ENCODE measurements around the gene HOXB7.

HOXB7 gene

DNA sequence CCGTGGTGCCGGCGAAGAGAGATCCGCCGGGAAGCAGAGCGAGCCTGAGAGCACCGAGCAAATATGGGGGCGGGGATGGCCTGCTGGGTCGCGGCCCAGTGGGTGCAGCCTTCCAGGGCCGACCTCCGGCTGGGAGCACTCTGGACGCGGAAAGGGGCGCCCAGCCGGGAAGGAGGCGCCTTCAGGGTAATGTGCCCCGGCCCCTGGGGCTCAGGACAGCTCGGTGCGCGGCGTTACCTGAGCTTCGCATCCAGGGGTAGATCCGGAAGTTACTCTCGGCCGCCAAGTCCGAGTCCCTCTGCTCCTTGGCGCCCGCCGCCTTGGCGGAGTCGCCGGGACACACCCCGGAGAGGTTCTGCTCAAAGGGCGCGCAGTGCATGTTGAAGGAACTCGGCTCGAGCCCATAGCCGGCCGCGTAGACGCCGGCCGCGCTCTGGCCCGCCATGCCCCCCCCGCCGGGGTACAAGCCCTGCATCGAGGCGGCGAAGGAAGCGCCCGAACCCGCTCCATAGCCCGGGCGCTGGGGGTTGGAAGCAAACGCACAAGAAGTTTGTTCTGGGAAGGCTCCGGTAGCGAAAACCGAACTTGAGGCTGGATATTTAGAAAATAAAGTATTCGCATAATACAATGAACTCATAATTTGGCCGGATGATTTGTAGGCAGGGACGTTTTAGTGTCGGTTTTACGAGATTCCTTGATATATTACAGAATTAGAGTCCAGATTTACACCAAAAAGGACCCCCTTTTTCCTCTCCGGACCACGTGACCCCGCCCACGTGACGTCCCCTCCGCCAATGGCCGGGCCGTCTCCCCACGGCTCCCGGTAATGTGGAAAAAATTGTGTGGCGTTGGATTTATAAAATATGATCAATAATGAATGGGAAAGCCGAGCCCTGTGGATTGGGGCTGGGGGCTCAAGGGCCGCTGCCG is at the start of gene HOXB7:
HOXB7 (minus strand) TSS at position 736 of the 930 bp plus-strand sequence; CDS start at position 637, 99 bp downstream.
- in situ Hi-C loops (cut with MboI; ENCODE audit: low pct_unique_long_range_greater_than_20kb, low sequenced_read_pairs) = no loop called here
- DNase-seq = no peak

DNA sequence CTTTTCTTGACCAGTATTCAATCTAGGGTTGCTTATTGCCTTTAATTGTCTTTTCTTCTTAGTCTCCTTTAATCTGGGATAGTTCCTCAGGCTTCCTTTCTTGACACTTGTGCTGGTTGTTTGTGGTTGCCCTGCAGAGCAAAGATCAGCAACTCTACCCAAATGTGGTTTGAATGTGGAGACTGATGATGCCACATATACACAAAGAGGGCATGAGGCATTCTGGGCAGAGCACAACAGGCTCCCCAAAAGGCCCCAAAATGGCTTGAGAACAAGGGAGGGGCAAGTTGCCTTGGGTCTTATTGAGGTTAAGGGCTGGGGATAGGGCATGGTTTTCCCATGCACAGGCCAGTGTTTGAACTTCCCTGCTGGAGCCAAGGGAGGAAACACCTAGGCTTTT is 45.1 kb upstream of the HOXB7 start:
- in situ Hi-C loops (cut with MboI; ENCODE audit: low pct_unique_long_range_greater_than_20kb, low sequenced_read_pairs) = no loop called here
- no peak for DNase-seq

DNA sequence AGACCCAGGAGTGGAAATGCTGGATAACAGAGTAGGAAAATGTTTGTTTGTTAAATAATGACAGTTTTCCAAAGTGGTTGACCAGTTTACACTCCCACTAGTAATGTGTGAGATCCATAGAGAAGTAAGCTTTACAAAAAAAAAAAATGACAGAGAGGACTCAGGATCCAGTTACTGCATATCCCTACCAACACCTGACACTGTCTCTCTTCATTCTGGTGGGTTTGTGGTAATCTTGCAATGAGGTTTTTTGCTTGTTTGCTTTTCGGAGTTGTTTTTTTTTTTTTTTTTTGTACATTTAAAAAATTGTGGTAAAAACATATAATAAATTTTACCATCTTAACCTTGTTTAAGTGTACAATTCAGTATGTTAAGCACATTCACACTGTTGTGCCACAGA is 38.9 kb upstream of the HOXB7 start:
- in situ Hi-C loops (cut with MboI; ENCODE audit: low pct_unique_long_range_greater_than_20kb, low sequenced_read_pairs) = no loop called here
- DNase-seq = no peak

DNA sequence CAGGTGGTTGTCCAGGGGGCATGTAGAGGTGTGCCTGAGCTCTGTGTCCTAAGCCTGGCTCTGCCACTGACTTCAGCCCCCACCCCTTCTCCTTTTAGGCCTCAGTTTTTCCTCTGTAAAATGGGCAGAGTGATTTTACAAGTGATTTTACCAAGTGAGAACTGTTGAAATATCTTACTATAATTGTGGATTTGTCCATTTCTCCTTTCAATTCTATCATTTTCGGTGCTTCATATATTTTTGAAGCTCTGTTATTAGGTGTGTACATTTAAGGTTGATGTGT is 37.1 kb upstream of the HOXB7 start:
- in situ Hi-C loops (cut with MboI; ENCODE audit: low pct_unique_long_range_greater_than_20kb, low sequenced_read_pairs) = no loop called here
- DNase-seq = no peak

DNA sequence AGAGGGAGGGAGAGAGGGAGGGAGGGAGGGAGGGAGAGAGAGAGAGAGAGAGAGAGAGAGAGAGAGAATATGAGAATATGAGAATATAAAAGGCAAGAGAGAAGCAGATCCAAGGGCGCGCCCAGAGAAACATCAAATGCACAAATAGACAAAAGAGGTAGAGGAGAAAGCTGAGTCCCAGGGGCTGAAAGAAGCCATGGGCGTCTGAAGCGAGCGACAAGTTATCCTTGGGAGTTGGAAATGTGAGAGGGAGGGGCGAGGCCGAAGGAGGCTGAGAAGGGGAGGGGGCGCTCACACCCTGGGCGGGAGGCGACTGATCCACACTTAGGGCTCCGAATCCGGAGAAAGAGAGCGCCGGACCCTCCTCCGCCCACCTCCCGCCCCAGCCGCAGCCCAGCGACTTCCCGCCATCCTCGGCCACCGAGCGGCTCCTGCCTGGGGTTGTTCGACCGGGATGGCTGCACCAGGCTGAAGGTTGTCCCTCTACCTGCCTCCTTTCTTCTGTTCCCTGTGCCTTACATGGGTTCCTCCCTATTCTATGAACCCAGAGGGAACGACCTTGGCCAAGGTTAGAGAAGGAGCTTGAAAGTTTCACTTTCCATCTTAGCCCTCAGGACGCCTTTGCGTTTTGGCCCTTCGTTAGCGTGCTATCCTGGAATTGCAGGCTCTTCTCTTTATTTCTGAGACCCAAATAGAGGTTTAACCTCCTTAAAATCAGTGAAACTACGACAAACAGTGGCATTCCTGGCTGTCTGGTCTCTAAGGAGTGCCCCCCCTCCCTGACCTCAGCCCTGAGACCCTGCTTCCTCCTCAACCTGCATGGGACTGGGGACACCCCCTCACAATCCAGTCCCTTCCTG is 36.5 kb upstream of the HOXB7 start:
- in situ Hi-C loops (cut with MboI; ENCODE audit: low pct_unique_long_range_greater_than_20kb, low sequenced_read_pairs) = no loop called here
- DNase-seq = no peak

DNA sequence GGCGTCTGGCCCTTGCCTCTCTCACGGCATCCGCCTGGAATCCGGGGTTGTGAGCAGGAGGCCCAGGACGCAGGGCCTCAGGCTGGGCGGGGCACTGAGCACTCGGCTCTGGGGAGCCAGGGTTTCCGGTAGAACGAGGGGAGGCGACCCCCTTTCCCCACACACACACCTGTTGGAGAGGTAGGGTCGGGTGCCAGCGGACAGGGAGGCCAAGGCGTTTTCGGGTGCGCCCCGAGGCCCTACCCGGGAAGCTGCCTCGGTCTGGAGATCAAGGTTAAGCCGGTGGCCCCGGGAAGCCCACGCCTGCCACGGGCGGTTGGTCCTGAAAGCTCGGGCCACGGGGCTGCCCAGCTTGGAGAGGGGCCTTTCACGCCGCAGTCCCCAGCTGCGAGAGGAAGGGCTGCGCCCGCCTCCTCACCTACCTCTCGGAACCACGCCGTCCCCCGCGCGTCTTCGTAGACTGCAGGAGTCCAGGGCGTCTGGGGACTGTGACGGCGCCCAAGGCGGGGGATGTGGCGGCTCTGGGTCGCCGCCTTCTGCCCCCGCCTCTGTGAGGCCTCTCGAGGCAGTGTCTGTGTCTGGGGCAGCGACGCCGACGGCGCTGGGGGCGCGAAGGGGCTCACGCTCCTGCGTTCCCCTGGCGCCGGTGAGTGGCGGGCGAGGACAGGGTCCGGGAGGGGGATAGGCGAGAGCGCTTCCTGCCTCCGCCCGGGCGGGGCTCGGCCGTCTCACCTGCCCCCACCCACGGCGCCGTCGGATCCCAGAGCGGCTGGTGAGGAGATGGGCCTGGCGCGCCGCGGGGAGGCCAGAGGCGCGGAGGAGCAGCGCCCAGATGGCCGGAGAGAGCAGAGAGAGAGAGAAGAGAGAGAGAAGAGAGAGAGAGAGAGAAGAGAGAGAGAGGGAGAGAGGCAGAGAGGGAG is 35.6 kb upstream of the HOXB7 start:
- in situ Hi-C loops (cut with MboI; ENCODE audit: low pct_unique_long_range_greater_than_20kb, low sequenced_read_pairs) = no loop called here
- DNase-seq = no peak

DNA sequence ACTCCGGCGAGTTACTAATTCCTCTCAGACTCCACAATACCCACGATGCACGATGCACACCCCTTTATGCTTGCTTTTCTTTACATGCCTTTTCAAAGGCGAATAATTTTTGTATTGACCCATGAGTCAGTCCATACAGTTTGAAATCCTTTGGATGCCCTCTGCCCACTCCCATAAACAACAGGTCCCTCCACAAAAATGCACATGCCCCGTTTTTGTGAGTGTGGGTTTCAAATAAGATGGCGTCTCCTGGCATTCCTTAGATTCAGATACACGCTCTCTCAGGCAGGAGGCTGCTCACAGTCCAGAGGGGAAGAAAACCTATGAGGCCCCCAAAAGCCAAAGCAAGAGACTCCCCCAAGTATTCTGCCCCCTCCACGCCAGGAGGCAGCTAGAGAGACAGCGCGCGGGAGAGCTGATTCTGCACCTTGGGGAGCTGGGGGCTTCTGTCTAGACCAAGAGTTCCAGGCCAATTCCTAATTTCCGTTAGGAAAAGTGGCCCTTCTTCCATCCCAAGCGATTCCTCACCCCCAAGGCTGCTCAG is 34.9 kb upstream of the HOXB7 start:
- DNase-seq = no peak
- in situ Hi-C loops (cut with MboI; ENCODE audit: low pct_unique_long_range_greater_than_20kb, low sequenced_read_pairs) = no loop called here

DNA sequence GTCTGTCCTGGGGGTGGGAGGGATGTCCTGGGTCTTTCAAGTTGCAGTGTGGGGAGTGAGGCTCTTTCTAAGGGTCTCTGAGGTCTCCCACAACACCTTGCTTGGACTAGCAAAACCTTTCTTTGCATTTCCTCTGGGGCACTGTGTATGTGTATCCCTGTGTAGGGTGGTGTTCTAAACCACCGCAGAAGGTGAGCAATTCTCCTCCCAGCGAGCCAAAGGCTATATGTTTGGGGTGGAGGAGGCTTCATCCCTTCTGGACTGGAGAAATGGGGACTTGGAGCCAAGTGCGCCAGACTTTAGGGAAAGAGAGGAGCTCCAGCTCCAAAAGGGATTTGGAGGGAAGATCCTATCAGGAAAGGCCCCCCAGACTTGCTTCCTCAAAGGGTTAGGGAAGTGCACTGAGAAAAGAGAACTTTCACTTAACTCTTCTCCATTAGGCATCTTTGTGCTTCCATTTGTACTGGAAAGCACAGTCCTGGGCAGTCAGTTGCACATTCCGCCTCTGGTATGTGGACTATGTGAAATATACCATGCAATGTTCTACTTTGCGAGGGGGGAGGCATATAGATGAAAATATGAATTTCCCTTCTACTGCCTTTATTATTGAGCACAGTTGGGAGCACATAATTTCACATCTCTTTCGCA is 34.2 kb upstream of the HOXB7 start:
- DNase-seq = no peak
- in situ Hi-C loops (cut with MboI; ENCODE audit: low pct_unique_long_range_greater_than_20kb, low sequenced_read_pairs) = no loop called here

DNA sequence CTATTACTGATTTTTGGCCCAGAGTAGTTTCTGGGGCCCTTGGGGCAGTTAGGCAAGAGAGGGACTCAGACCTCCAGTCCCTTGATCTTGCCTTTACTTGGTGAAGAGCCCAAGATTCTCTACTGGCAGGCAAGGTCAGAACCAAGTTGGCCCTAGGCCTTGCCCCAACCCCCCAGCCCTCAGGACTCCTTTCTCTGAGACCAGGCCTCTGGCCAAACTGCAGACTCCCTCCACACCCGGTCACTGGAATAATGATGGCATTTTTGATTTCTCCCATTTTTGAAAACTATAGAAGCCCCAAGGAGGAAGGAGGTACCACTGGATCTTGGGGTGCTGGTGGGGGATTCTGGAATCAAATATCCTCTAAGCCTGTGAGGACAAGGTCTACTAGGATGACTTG is 33.3 kb upstream of the HOXB7 start:
- in situ Hi-C loops (cut with MboI; ENCODE audit: low pct_unique_long_range_greater_than_20kb, low sequenced_read_pairs) = no loop called here
- no peak for DNase-seq

DNA sequence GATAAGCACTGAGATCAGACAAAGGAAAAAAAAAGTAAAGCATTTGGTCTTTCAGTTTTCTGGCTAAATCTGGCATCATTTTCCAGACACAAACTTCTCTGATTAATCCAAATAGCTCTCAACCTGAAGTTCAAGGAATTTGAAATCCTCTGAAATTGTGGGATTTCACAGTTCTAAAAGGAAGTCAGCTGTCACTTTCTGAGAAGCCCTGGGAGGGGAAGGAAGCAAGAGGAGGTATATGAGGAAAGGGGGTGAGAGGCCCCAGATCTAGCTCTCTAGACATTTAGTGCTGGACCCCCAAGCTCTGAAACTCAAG is 32.8 kb upstream of the HOXB7 start:
- in situ Hi-C loops (cut with MboI; ENCODE audit: low pct_unique_long_range_greater_than_20kb, low sequenced_read_pairs) = no loop called here
- DNase-seq = no peak

DNA sequence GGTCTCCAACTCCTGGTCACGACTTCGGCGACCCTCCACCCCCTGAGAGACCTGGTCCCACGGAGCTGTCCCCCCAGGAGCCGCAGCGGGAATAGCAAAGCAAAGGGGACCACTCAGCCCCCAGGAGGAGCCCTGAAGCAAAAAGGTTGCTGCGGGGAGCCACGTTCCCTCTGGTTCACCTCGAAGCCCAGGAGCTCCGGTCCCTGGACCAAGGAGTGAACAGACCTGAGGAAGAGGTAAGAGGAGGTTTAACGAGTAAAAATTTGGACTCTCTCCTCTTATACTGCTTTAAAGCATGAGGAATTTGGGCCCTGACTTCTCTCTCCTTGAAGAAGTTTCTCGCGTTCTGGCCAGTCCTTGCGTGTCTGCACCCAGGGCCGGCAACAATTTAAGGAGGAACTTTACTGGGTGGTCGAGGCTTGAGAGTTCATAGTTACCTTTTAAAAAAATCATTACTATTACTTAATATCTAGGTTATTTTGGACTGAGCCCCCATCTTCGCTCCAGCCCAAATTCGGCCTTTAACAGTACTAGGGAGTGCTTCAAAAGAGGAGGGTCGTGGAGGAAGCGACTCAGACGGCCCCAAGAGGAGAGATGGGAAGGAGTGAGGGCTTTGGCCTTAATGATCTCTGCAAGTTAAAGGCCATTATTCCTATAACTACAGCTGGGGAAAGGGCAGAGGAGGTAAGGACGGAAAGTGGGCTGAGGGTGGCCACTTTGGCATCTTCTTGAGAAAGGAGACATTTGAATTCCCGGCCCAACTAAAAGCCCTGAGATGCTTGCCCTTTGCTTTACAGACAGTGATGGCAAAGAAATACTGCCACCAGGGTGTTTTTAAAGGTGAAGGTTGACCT is 32.3 kb upstream of the HOXB7 start:
- no peak for DNase-seq
- in situ Hi-C loops (cut with MboI; ENCODE audit: low pct_unique_long_range_greater_than_20kb, low sequenced_read_pairs) = no loop called here

DNA sequence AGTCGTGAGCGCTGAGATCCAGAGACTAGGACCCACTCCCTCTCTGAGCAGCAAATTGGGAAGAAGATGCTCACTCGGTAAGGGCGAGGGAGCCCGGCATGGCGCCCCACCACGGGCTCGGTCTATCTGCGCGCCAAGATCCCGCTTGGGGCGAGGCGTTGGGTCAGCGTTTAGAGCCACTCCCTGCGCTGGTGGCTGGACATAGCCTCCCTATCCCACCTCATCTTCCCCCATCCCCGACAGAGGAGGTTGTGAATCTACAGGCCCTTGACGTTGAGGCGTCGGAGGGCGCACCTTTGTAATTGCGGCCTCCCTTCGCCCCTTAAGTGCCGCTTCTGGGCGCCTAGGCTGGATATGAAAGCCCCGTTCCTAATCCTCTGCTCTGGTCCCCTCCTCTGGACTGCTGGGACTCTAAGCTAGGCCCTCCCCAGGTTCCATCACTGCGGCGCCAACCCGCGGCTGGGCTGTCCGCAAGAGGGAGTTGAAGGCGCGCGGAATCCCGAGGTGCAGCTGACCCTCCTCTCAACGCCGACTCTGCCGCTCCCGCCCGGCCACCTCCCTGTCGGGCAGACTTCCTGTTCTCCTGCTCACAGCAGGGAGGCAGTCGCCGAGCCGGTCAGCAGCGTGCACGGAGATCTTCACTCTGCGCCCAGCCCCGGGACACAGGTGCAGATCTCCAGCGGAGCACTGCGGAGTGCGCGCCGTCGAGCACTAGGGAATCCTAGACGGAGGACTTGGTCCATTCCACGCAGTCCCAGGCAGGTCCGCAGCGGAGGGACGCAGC is 31.4 kb upstream of the HOXB7 start:
- DNase-seq = no peak
- in situ Hi-C loops (cut with MboI; ENCODE audit: low pct_unique_long_range_greater_than_20kb, low sequenced_read_pairs) = no loop called here

DNA sequence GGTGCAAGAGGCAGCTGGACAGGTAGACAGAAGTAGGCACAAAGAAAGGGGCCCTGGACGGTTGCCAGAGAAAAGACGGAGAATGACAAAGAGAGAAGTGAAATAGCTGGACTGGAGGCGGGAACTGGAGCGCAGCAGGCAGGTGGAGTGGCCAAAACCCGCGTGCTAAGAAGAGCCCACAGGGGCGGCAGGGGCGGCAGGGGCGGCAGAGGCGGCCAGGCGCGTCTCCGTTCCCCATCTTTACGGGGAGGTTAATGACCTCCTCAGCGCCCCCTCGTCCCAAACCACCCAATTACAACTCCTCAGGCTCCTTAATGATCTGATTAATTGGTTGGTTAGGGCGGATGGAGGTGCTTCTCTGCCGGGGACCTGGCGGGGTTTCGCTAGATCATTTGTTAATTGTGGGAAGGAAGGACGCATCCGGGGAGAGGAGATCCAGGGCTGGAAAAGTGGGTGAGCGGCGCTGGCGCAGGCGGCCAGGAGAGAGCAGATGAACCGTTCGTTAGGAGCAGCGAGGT is 30.8 kb upstream of the HOXB7 start:
- in situ Hi-C loops (cut with MboI; ENCODE audit: low pct_unique_long_range_greater_than_20kb, low sequenced_read_pairs) = no loop called here
- DNase-seq = no peak

DNA sequence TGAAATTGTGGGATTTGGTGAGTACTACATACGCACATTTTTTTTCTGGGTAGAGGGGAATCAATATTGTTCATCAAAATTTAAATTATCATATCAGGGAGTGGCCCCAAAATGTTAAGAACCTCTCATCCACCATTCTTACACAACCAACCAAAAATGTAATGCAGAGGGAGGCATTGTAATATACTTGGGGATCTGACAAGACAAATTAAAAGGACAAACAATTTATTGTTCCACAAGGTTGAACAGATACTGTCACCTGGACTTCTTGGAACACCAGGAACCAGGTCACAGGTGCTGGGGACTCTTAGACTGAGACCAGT is 30.0 kb upstream of the HOXB7 start:
- DNase-seq = no peak
- in situ Hi-C loops (cut with MboI; ENCODE audit: low pct_unique_long_range_greater_than_20kb, low sequenced_read_pairs) = no loop called here

DNA sequence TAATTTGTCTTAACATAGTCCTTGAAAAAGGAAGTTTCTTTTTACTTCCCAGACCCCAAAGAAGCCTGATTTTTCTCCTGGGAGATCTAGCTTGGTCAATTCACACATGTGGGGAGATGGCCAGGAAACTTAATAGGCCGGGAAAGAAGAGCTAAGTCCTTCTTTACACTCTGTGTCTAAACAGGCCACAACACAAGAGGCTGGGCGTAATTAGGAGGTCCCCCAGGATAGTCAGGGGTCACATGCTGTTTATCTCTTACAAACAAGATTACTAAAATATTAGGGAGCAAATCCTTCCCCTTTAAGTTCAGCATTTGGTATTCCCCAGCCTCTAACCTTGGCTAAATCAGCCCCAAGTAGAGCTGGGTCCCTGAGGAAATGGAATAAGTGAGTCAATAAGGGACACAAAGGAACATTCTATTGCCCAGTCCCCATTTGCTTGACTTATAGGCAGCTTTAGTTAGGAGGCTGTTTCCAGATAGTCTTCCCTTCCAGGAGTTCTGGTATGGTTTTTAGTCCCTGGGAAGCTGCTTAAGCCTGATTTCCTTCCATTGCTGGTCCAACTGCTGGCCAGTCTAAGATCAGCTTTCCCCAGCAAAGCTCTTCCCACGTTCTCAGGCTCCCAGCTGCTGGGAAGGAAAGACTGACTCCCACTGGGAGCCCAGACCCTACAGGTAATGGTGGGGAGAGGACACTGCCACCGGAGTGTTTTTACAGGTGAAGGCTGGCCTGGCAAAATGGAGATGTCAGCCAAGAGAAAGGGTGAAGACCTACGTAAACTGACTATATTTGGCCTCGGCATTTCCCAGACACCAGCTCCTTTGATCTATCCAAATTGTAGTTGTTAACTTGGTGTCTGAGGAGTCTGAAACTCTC is 29.4 kb upstream of the HOXB7 start:
- in situ Hi-C loops (cut with MboI; ENCODE audit: low pct_unique_long_range_greater_than_20kb, low sequenced_read_pairs) = no loop called here

DNA sequence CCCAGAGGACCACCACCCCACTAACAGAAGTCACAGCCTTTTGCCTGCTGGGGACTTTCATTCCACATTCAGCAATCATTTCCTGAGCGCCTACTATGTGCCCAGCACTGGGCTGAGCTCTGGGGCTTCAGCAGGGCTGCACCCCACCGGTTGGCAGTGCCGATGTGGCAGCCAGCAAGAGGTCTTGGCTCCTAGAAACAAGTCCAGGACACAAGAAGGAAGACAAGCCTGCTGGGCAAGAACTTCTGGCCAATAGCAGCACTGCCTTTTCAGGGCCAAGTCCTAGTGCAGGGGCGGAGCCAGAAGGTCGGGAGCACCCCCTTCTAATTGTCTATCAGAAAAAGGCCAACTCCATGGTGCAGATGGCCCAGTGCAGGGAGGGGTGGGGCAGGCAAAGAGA is 28.3 kb upstream of the HOXB7 start:
- no peak for DNase-seq
- in situ Hi-C loops (cut with MboI; ENCODE audit: low pct_unique_long_range_greater_than_20kb, low sequenced_read_pairs) = no loop called here

More for the DNA sequence above, 29.4 kb upstream of the HOXB7 start:
- DNase-seq = no peak

All from KBM-7 (cell line).